Hepatocyte (in vitro differentiated cells): ENCODE data around the gene CTF1. TPM values are rescaled to one million over a fixed set of nuclear protein-coding genes. Genes with fewer than 3 reads are reported as not detected.

Source experiments
- DNase-seq: peaks from one replicate; pipeline ENCODE4 v3.0.0-alpha.2; 2016; ENCODE audit warnings: low spot score
- H2AFZ ChIP-seq: fragments of 200-600 bp; sonication (generic); 2 replicates; pipeline ENCODE4 v1.6.0; 2016; ENCODE audit warnings: antibody characterized with exemption, mild to moderate bottlenecking
- H3K27ac ChIP-seq: fragments of 200-600 bp; sonication (generic); 2 replicates; pipeline ENCODE4 v1.5.1; 2016; ENCODE audit warnings: mild to moderate bottlenecking
- H3K27me3 ChIP-seq: fragments of 200-600 bp; sonication (generic); 2 replicates; pipeline ENCODE4 v1.6.1; 2016
- H3K36me3 ChIP-seq: fragments of 200-600 bp; sonication (generic); replicated peaks from 2 replicates; pipeline ENCODE4 v1.5.1; 2016; ENCODE audit warnings: low read depth; ENCODE audit not compliant: insufficient read depth
- H3K4me1 ChIP-seq: fragments of 200-600 bp; sonication (generic); 2 replicates; pipeline ENCODE4 v1.5.1; 2016; ENCODE audit warnings: mild to moderate bottlenecking, moderate library complexity; ENCODE audit not compliant: insufficient read depth
- H3K4me2 ChIP-seq: fragments of 200-600 bp; sonication (generic); 2 replicates; pipeline ENCODE4 v1.6.0; 2016
- H3K4me3 ChIP-seq: fragments of 200-600 bp; sonication (generic); 2 replicates; pipeline ENCODE4 v1.5.1; 2016; ENCODE audit warnings: mild to moderate bottlenecking
- H3K79me2 ChIP-seq: fragments of 200-600 bp; sonication (generic); 2 replicates; pipeline ENCODE4 v1.6.0; 2017; ENCODE audit warnings: mild to moderate bottlenecking
- H3K9me2 ChIP-seq: fragments of 200-600 bp; sonication (generic); replicated peaks from 2 replicates; pipeline ENCODE4 v1.6.0; 2017; ENCODE audit warnings: mild to moderate bottlenecking; ENCODE audit not compliant: insufficient read depth
- H3K9me3 ChIP-seq: fragments of 200-600 bp; sonication (generic); 2 replicates; pipeline ENCODE4 v1.5.1; 2016; ENCODE audit warnings: low read depth, mild to moderate bottlenecking
- H4K20me1 ChIP-seq: fragments of 200-600 bp; sonication (generic); 2 replicates; pipeline ENCODE4 v1.6.0; 2016; ENCODE audit warnings: mild to moderate bottlenecking; ENCODE audit not compliant: insufficient read depth, poor library complexity, severe bottlenecking
- EZH2 ChIP-seq: fragments of 200-600 bp; sonication (generic); IDR thresholded peaks from 2 replicates; pipeline ENCODE4 v1.6.1; 2016; ENCODE audit warnings: antibody characterized with exemption, mild to moderate bottlenecking, borderline replicate concordance
- EZH2phosphoT487 ChIP-seq: fragments of 200-600 bp; sonication (generic); IDR thresholded peaks from one replicate; pipeline ENCODE4 v1.6.1; 2018; ENCODE audit warnings: antibody characterized with exemption, mild to moderate bottlenecking, low read depth, moderate library complexity; ENCODE audit not compliant: unreplicated experiment, severe bottlenecking
- WGBS: methylation state at CpG from one replicate; pipeline ENCODE4 v1.1.6; 2016; ENCODE audit warnings: low lambda C conversion rate; ENCODE audit errors: missing lambda C conversion rate; 5-methylcytosine and 5-hydroxymethylcytosine counted together
- polyA plus RNA-seq: library from polyadenylated mRNA; unstranded; fragments of >200 nt; fragmentation: Nextera tagmentation; extraction: Ambion mirVana; gene quantifications from 2 replicates; pipeline ENCODE4 v1.2.1, GENCODE V29; 2016
- total RNA-seq: library from RNA; depleted of rRNA; stranded (reverse); fragments of >200 nt; gene quantifications from 2 replicates; pipeline ENCODE4 v1.2.3, GENCODE V29; 2014
- TF ChIP-seq, protein P1 (sequence below): fragments of 200-600 bp; sonication (generic); IDR thresholded peaks from 2 replicates; pipeline ENCODE4 v1.5.1; 2016; ENCODE audit warnings: antibody characterized with exemption, mild to moderate bottlenecking; ENCODE audit not compliant: poor library complexity

Gene CTF1
- total and polyA plus RNA-seq, 2 experiments from 2014 or later, result 1.7 to 18.2 TPM

- H3K27ac ChIP-seq, result no peak overlapping the region
- 95% methylated on average over 5 of the region's 5 CpGs for WGBS
These were observed 4.2 kb downstream of the CTF1 start for GRCh38 chr16:30900588-30900987.

GRCh38 chr16:30901201-30902028 lies 5.0 kb downstream of the CTF1 start:
- WGBS, result 48% methylated on average over 6 of the region's 6 CpGs

More at GRCh38 chr16:30900588-30900987, 4.2 kb downstream of the CTF1 start:
- H3K4me1 ChIP-seq, result peaks cover 22% of the 10 kb centered on the region
- H3K27me3 ChIP-seq, result no peaks in the 10 kb centered on the region
- H3K4me2 ChIP-seq, result no peak overlapping the region
- no peak for DNase-seq
- H3K79me2 ChIP-seq, result no peaks in the 10 kb centered on the region
- no peaks in the 10 kb centered on the region for H3K36me3 ChIP-seq
- no peak for TF ChIP-seq EZH2phosphoT487
- TF ChIP-seq EZH2, result no peak
- TF ChIP-seq, protein P1, sequence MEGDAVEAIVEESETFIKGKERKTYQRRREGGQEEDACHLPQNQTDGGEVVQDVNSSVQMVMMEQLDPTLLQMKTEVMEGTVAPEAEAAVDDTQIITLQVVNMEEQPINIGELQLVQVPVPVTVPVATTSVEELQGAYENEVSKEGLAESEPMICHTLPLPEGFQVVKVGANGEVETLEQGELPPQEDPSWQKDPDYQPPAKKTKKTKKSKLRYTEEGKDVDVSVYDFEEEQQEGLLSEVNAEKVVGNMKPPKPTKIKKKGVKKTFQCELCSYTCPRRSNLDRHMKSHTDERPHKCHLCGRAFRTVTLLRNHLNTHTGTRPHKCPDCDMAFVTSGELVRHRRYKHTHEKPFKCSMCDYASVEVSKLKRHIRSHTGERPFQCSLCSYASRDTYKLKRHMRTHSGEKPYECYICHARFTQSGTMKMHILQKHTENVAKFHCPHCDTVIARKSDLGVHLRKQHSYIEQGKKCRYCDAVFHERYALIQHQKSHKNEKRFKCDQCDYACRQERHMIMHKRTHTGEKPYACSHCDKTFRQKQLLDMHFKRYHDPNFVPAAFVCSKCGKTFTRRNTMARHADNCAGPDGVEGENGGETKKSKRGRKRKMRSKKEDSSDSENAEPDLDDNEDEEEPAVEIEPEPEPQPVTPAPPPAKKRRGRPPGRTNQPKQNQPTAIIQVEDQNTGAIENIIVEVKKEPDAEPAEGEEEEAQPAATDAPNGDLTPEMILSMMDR, result no peak
- no peaks in the 10 kb centered on the region for H3K9me3 ChIP-seq
- no peaks in the 10 kb centered on the region for H4K20me1 ChIP-seq
- no peak overlapping the region for H2AFZ ChIP-seq
- no peak overlapping the region for H3K4me3 ChIP-seq
- H3K9me2 ChIP-seq, result no peaks in the 10 kb centered on the region

GRCh38 chr16:30902029-30902972 lies 5.9 kb downstream of the CTF1 start:
- H3K4me2 ChIP-seq, result peak overlapping the region; percentile 93
- WGBS, result 33% methylated on average over 36 of the region's 99 CpGs
- H3K9me3 ChIP-seq, result no peaks in the 10 kb centered on the region
- H3K9me2 ChIP-seq, result no peaks in the 10 kb centered on the region
- no peaks in the 10 kb centered on the region for H4K20me1 ChIP-seq
- H3K79me2 ChIP-seq, result no peaks in the 10 kb centered on the region
- peak overlapping the region; percentile 95 for H3K27ac ChIP-seq
- H3K4me3 ChIP-seq, result peak overlapping the region; percentile 64
- DNase-seq, result peak; percentile 90
- H3K36me3 ChIP-seq, result no peaks in the 10 kb centered on the region
- peak overlapping the region; percentile 99 for H2AFZ ChIP-seq
- TF ChIP-seq EZH2phosphoT487 (no peak), EZH2 (no peak)
- TF ChIP-seq, protein P1, result peak; percentile 2
- H3K4me1 ChIP-seq, result peaks cover 13% of the 10 kb centered on the region
- no peaks in the 10 kb centered on the region for H3K27me3 ChIP-seq

More at GRCh38 chr16:30901201-30902028, 5.0 kb downstream of the CTF1 start:
- Histone ChIP-seq H3K9me3 (no peaks in the 10 kb centered on the region), H3K4me3 (peak overlapping the region; percentile 33), H4K20me1 (no peaks in the 10 kb centered on the region), H3K4me2 (peak overlapping the region; percentile 93), H3K9me2 (no peaks in the 10 kb centered on the region), H3K79me2 (no peaks in the 10 kb centered on the region), H3K27me3 (no peaks in the 10 kb centered on the region), H3K36me3 (no peaks in the 10 kb centered on the region), H2AFZ (peak overlapping the region; percentile 78), H3K27ac (peak overlapping the region; percentile 71), H3K4me1 (peaks cover 15% of the 10 kb centered on the region)
- no peak for DNase-seq
- TF ChIP-seq EZH2phosphoT487 (no peak), EZH2 (no peak)
- TF ChIP-seq, protein P1, result no peak
